IPS-18c (cell line): ENCODE measurements around the gene CFL1.
"Not testable (repeated sequence)": the region's sequence is repeated elsewhere in the genome, so short reads cannot be mapped to it uniquely, and the experiment has no call there.

Source experiments
- H3K4me3 ChIP-seq: 2 replicates; pipeline ENCODE4 v1.7.0; 2013; ENCODE audit warnings: low read depth, mild to moderate bottlenecking, low read length, moderate library complexity; ENCODE audit not compliant: insufficient read depth
- H3K9me3 ChIP-seq: one replicate; pipeline ENCODE4 v1.6.1; 2013; ENCODE audit warnings: mild to moderate bottlenecking, low read length, moderate library complexity; ENCODE audit not compliant: control insufficient read depth, insufficient read depth

The CFL1 gene

GRCh38 chr11:65857853-65858680, at the start of gene CFL1:
Gene CFL1, minus strand, starts transcription at chr11:65858180. Its CDS starts 81 bp downstream, at chr11:65858099.
- Histone ChIP-seq H3K9me3 (no peaks in the 10 kb centered on the region), H3K4me3 (peak within 1 kb of the TSS; percentile 96)

GRCh38 chr11:65906602-65907001, 48.6 kb upstream of the CFL1 start:
- H3K4me3 ChIP-seq = no peak overlapping the region
- H3K9me3 ChIP-seq = no peaks in the 10 kb centered on the region

GRCh38 chr11:65903715-65904114, 45.7 kb upstream of the CFL1 start:
- no peak overlapping the region for H3K4me3 ChIP-seq
- H3K9me3 ChIP-seq = no peaks in the 10 kb centered on the region

GRCh38 chr11:65903068-65903481, 45.1 kb upstream of the CFL1 start:
- H3K4me3 ChIP-seq = no peak overlapping the region
- no peaks in the 10 kb centered on the region for H3K9me3 ChIP-seq

GRCh38 chr11:65900899-65901180, 42.9 kb upstream of the CFL1 start:
- no peaks in the 10 kb centered on the region for H3K9me3 ChIP-seq
- H3K4me3 ChIP-seq = no peak overlapping the region

- Histone ChIP-seq H3K9me3 (no peaks in the 10 kb centered on the region), H3K4me3 (peak within 1 kb of the TSS; percentile 61)
These were observed 42.3 kb upstream of the CFL1 start, which contains the start of gene FOSL1 for GRCh38 chr11:65900125-65900898. Gene FOSL1, minus strand, starts transcription at chr11:65900388. Its CDS starts 49 bp downstream, at chr11:65900339.

DNA sequence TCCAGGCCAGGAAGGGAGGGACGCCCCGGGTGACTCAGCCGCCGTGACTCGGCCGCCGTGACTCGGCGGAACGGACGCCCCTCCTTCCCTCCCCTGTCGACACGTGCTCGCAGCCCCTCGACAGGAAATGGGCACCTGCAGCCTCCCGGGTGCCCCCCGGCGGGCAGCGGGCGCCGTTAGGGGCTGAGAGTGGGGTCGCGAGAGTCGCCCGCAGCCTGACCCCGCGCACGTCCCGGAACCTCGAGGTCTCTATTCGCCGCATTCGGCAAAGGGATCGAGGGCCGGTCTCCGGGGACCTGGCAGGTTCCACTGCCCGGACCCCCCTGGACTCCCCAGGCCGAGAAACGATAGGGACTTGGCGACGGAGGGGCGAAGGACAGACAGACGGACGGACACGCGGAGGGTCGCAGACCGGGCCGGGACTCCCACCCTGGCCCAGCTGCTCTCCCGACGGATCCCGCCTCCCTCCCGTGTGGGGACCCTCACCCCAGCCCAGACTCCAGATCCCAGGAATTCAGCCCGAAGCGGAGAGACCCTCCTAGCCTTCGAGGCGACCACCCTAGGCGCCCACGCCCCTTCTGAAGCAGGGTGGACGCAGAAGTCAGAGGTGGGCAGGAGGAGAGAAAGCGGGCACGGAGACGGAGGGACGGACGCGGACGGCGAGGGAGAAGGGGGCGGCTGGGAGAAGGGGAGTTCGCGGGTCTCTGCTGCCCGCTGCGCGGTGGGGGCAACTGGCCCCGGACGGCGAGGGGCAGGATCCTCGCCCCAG, 41.6 kb upstream of the CFL1 start:
- peak overlapping the region; percentile 61 for H3K4me3 ChIP-seq
- no peaks in the 10 kb centered on the region for H3K9me3 ChIP-seq

- Histone ChIP-seq H3K4me3 (peak overlapping the region; percentile 61), H3K9me3 (no peaks in the 10 kb centered on the region)
These were observed 40.8 kb upstream of the CFL1 start for GRCh38 chr11:65898656-65899355.

- H3K9me3 ChIP-seq = no peaks in the 10 kb centered on the region
These were observed 39.1 kb upstream of the CFL1 start for GRCh38 chr11:65897020-65897471.

GRCh38 chr11:65896034-65896999, 38.3 kb upstream of the CFL1 start:
- Histone ChIP-seq H3K9me3 (no peaks in the 10 kb centered on the region), H3K4me3 (no peak overlapping the region)

More at GRCh38 chr11:65897020-65897471, 39.1 kb upstream of the CFL1 start:
- H3K4me3 ChIP-seq = no peak overlapping the region

- Histone ChIP-seq H3K9me3 (no peaks in the 10 kb centered on the region), H3K4me3 (no peak overlapping the region)
These were observed 37.6 kb upstream of the CFL1 start for GRCh38 chr11:65895482-65895981.

DNA sequence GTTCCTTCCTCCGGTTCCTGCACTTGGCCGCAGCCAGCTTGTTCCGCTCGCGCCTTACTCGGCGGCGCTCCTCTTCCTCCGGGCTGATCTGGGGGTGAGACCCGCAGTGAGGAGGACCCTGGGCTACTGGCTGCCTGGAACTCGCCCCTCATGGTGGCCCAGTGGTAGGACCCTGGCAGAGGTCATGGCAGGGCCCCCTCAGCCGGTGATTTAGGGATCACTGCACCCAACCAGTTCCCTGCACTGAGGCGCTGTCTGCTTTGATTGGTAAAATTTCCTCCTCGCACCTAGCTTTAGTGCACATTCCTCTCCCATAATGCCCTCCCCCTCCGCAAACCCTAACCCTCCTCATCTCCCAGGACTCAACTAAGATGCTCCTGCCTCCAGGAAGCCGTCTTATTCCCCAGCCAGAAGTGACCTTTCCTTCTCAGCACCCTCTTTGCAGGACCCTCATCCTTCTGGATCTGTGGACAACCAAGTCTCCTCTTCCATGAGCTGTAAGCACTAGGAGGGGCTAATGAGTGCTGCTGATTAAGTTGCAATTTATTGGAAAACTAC, 36.1 kb upstream of the CFL1 start:
- Histone ChIP-seq H3K9me3 (no peaks in the 10 kb centered on the region), H3K4me3 (no peak overlapping the region)

- Histone ChIP-seq H3K9me3 (no peaks in the 10 kb centered on the region), H3K4me3 (no peak overlapping the region)
These were observed 34.8 kb upstream of the CFL1 start for GRCh38 chr11:65892661-65893317.

DNA sequence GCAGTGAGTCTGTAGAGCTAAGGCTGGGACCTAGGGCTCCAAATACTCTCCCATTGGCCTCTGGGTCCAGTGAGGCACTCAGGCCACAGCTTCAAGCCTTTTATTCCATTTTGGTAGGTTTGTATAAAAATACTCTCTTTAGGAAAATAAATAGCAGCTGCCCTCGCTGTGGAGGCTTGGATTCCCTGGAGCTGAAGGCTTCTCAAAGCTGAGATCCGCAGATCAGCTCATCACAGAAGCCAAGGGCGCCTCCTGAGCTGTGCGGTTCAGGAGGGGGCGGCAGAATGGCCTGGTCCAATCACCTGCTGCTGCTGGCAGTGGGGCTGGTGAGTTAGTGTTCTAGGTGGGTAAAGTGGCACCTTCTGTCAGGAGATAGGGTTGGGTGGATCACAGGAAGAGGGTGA, 34.2 kb upstream of the CFL1 start:
- peak overlapping the region; percentile 90; the same call in 1 of the 2 replicates for H3K4me3 ChIP-seq
- not testable (repeated sequence) for H3K9me3 ChIP-seq
